Naive thymus-derived CD8-positive, alpha-beta T cell (primary cell): ENCODE data around the gene CACNA2D4. TPM values are rescaled to one million over a fixed set of nuclear protein-coding genes. Genes with fewer than 3 reads are reported as not detected.
A peak's percentile ranks its signal among the peaks of the same experiment; 100 is the strongest.

Experiments used
- ATAC-seq, 2 donors: fragments of 150-1000 bp; cut with Tn5 transposase in 1 of 2; sonication (Bioruptor Pico), chemical (Tn5 transposase) in 1 of 2; 1 replicate in 1 of 2; 2 replicates in 1 of 2; pipeline ENCODE4 v1.10.0; 2021; ENCODE audit warnings: mild to moderate bottlenecking in 2 of 2, moderate library complexity in 2 of 2
- POLR2A ChIA-PET: fragments of 350-600 bp; sonication (Branson Sonifier 250); formaldehyde crosslinking; loops from one replicate; lab custom pipeline; 2021; ENCODE audit warnings: antibody characterized with exemption; lab: Charles Lee
- DNase-seq, 10 donors: peaks; one replicate each; pipeline versions ENCODE4 v3.0.0 to v3.0.0-alpha.2; 2020 to 2022
- H3K27ac Mint-ChIP-seq, 10 donors: one replicate each; pipeline ENCODE4 v1.8.0; 2020 to 2022; ENCODE audit warnings: mild to moderate bottlenecking in 10 of 10, mixed read lengths in 10 of 10, moderate library complexity in 4 of 10, inconsistent platforms in 1 of 10
- H3K27me3 Mint-ChIP-seq, 5 donors: one replicate each; pipeline ENCODE4 v1.8.0; 2021 to 2022; ENCODE audit warnings: mixed read lengths in 5 of 5
- H3K36me3 Mint-ChIP-seq, 3 donors: one replicate each; pipeline ENCODE4 v1.8.0; 2020 to 2022; ENCODE audit warnings: mixed read lengths in 3 of 3, mild to moderate bottlenecking in 2 of 3, inconsistent platforms in 1 of 3
- H3K4me1 Mint-ChIP-seq, 4 donors: one replicate each; pipeline ENCODE4 v1.8.0; 2021 to 2022; ENCODE audit warnings: mixed read lengths in 4 of 4
- H3K4me3 Mint-ChIP-seq, 10 donors: one replicate each; pipeline ENCODE4 v1.8.0; 2020 to 2022; ENCODE audit warnings: mild to moderate bottlenecking in 10 of 10, mixed read lengths in 10 of 10, moderate library complexity in 6 of 10, inconsistent platforms in 1 of 10
- H3K9me3 Mint-ChIP-seq, 9 donors: one replicate each; pipeline ENCODE4 v1.8.0; 2020 to 2022; ENCODE audit warnings: mixed read lengths in 9 of 9, mild to moderate bottlenecking in 3 of 9, inconsistent platforms in 1 of 9, moderate library complexity in 1 of 9
- polyA plus RNA-seq, 3 donors: library from polyadenylated mRNA; unstranded; fragments of 300-500 nt; fragmentation: Illumina TruSeq; gene quantifications; one replicate each; pipeline ENCODE4 v1.2.3, GENCODE V29; 2021
- total RNA-seq, 8 experiments: library from RNA in 2 of 8; stranded (reverse) in 2 of 8; gene quantifications; one replicate each; pipeline ENCODE4 v1.2.3 and lab custom pipeline; 2021 to 2026

CACNA2D4 gene
- total and polyA plus RNA-seq, 5 experiments from 2014 or later = 2.1 to 11.5 (median 5.0) TPM

DNA sequence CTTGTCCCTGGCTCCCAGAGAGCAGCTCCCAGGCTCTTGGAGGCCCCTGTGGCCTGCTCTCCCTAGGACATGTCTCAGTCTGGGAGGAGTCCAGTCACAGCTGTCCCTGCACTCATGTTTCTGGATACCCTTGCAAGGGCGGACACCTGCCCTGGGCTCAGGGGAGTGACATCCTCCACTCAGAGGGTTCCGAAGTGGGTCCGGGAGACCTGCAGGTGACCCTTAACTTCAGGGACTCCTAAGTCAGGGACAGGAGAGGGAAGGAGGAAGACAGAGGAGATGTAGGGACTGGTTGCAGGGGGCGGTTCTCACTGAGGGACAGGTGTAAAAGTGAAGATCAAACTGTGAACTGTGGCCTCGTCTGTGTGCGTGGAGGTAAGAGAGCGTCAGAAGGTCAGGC lies 37.6 kb downstream of the CACNA2D4 start:
- Mint-ChIP-seq H3K4me1 (no peaks in the 10 kb centered on the region), H3K9me3 (no peaks in the 10 kb centered on the region), H3K4me3 (no peak overlapping the region), H3K36me3 (no peaks in the 10 kb centered on the region), H3K27me3 (peaks cover under 1 to 17% (median 5%) of the 10 kb centered on the region in 5 donors), H3K27ac (no peak overlapping the region)
- DNase-seq (peak in 1 of 10 donors; percentile 15), ATAC-seq (no peak)
- POLR2A ChIA-PET = no interaction called here

DNA sequence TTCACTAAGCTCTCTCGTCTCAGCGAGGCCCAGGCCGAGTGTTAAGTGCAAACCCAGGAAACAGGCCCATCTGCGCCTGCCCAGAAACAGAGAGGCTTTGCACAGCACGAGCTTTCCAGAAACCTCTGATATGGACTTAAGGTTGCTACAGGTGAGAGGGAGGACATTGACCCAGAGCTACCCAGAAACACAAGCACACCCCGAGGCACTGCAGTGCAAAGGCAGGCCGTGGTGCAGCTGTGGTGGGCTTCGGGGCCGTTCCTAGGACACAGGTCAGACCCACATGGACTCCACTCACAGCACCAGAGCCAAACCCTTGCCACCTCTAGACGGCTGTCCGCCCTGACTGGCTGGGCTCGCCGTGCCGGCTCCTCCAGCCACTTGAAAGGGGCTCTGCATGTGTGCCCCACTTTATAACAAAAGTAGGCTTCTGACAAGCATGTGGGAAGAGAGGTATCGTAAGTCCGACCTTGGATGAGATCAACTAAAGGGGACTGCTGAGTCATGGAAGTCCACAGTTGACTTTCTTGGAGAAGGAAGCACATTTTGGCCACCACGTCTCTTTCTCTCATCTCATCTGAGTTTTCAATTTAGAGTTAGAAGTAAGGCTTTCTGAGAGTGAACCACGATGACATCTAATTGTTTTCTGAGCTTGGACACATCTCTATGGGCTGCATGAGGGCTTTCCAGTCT lies 38.2 kb downstream of the CACNA2D4 start:
- Mint-ChIP-seq H3K9me3 (no peaks in the 10 kb centered on the region), H3K27me3 (peaks cover 0 to 17% (median 5%) of the 10 kb centered on the region in 5 donors), H3K4me3 (no peak overlapping the region), H3K27ac (no peak overlapping the region), H3K4me1 (no peaks in the 10 kb centered on the region), H3K36me3 (no peaks in the 10 kb centered on the region)
- POLR2A ChIA-PET = no interaction called here
- ATAC-seq = no peak
- peak in 1 of 10 donors; percentile 11 for DNase-seq

DNA sequence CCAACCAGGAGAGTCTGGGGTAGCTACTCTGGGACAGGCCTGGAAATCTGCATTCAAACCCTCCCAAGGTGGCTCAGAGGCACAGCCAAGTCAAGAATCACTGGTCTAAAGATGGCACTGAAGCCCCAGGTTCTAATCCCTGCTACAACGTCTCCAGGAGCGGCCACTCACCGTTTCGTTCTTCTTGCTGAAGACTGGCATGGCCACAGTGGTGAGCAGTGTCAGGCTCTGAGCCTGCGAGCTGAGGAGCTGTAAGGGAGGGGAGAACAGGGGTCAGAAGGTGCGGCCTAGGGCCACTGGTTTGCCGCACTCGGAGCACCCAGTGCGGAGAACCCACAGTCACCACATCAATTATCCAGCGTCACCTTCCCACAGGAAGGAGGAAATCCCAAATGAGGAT lies 38.8 kb downstream of the CACNA2D4 start:
- Mint-ChIP-seq H3K27me3 (peaks cover 0 to 17% (median 5%) of the 10 kb centered on the region in 5 donors), H3K36me3 (no peaks in the 10 kb centered on the region), H3K4me3 (no peak overlapping the region), H3K27ac (no peak overlapping the region), H3K4me1 (no peaks in the 10 kb centered on the region), H3K9me3 (no peaks in the 10 kb centered on the region)
- no peak for DNase-seq
- POLR2A ChIA-PET = no interaction called here
- no peak for ATAC-seq

DNA sequence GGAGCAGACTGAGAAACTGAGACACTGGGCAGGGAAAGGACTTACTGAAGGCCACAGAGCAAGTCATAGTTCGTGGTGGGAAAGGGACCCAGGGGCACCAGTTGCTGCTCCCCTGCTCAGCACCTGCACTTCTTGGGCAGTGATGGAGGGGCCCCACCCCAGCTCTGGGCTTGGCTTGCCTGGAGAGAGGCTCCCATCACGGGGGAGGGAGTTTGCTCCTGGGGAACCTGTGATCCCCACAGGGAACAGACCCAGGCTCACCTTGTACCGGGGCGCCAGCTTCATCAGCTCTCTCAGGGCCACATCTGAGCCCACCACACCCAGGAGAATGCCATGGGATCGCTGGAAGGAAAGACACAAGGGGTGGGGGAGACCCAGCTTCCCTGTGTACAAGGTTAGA lies 39.8 kb downstream of the CACNA2D4 start:
- H3K27me3 Mint-ChIP-seq = peaks cover 0 to 16% (median 5%) of the 10 kb centered on the region in 5 donors
- no peak for DNase-seq
- POLR2A ChIA-PET = no interaction called here
- no peaks in the 10 kb centered on the region for H3K9me3 Mint-ChIP-seq
- H3K4me1 Mint-ChIP-seq = no peaks in the 10 kb centered on the region
- ATAC-seq = no peak
- H3K4me3 Mint-ChIP-seq = no peak overlapping the region
- no peaks in the 10 kb centered on the region for H3K36me3 Mint-ChIP-seq
- H3K27ac Mint-ChIP-seq = no peak overlapping the region

DNA sequence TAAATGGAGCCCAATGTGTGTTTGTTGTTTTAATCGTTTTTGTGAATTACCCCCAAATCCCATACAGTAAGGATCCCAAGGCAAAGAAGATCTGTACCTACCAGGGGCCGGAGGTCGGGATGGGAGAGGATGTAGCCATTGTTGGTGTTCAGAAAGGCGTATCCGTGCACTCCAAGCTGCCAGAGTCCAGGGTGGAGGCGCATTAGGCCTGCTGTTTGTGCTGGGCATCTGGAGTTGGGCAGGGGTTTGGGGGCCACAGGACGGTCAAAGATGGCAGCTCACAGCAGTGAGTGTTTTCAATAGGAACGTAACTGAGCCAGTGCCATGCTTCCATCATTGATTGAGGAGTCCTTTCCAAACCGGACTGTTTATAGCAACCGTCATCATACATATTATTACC lies 40.2 kb downstream of the CACNA2D4 start:
- ATAC-seq (no peak), DNase-seq (peak in 1 of 10 donors; percentile 11)
- Mint-ChIP-seq H3K27me3 (peaks cover 0 to 12% (median 4%) of the 10 kb centered on the region in 5 donors), H3K4me3 (no peak overlapping the region), H3K4me1 (no peaks in the 10 kb centered on the region), H3K9me3 (no peaks in the 10 kb centered on the region), H3K27ac (no peak overlapping the region), H3K36me3 (no peaks in the 10 kb centered on the region)
- POLR2A ChIA-PET = no interaction called here

DNA sequence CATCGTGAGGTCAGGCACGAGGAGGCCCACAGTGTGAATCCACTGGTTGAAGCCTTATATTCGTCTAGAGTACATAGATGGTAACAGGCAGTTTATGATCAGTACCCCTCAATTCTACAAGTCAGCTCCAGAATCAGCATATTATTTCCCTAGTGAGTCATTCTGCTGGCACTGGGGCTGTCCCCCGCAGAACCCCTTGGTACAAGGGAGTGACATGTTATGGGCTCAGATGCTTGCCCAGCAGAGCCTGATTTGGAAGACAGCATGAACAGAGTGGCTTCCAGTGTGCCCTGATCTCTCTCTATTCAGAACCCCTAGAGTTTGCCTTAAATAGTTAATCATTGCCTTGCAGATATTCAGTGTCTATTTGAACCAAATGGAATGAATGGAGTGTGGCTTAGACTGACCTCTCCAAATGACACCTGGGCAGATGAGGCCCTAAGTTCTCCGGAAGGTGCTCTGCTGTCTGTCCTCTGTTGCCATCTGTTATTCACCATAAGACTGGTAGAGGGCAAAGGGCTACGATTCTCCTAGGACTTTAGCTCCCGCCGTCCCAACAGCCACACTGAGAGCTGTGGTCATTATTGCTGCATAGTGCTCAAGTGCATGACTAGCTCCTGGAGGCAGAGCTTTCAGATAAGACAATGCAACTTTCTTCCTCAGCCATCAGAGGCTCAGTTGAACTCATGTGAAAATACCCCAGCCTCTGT lies 41.1 kb downstream of the CACNA2D4 start:
- no peak overlapping the region for H3K4me3 Mint-ChIP-seq
- no peak for ATAC-seq
- peaks cover 0 to 11% (median 4%) of the 10 kb centered on the region in 5 donors for H3K27me3 Mint-ChIP-seq
- H3K27ac Mint-ChIP-seq = no peak overlapping the region
- no peaks in the 10 kb centered on the region for H3K4me1 Mint-ChIP-seq
- no peaks in the 10 kb centered on the region for H3K36me3 Mint-ChIP-seq
- no peaks in the 10 kb centered on the region for H3K9me3 Mint-ChIP-seq
- no peak for DNase-seq
- POLR2A ChIA-PET = no interaction called here

DNA sequence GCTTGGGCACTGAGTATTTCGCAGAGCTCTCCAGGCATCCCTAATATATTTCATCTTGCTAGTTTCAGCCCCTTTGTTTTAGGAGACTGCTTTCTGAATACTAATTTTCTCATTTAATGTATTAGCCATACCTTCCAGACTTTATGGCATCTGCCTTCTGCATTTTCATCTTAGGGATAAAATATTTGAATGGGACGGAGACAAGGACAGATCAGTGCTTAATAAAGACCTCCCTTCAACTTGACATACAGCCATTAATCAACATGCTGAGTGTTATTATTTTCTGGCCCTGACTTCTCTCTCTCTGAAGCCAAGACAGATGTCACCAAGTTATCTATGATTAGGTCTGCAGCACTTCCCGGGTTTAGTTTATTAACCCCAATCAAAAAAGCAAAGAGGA lies 42.4 kb downstream of the CACNA2D4 start:
- H3K9me3 Mint-ChIP-seq = peaks cover 0 to 5% (median 0%) of the 10 kb centered on the region in 9 donors
- no peak for ATAC-seq
- peaks cover 0 to 11% (median 4%) of the 10 kb centered on the region in 5 donors for H3K27me3 Mint-ChIP-seq
- no peak overlapping the region for H3K4me3 Mint-ChIP-seq
- no peak overlapping the region for H3K27ac Mint-ChIP-seq
- POLR2A ChIA-PET = interaction anchor here (0.6 kb wide), 1 partner anchor 1337 kb away, joined by 3 read pairs; no protein-coding TSS in a partner anchor
- H3K36me3 Mint-ChIP-seq = no peaks in the 10 kb centered on the region
- DNase-seq = no peak
- peaks cover 0 to 3% (median 0%) of the 10 kb centered on the region in 4 donors for H3K4me1 Mint-ChIP-seq

DNA sequence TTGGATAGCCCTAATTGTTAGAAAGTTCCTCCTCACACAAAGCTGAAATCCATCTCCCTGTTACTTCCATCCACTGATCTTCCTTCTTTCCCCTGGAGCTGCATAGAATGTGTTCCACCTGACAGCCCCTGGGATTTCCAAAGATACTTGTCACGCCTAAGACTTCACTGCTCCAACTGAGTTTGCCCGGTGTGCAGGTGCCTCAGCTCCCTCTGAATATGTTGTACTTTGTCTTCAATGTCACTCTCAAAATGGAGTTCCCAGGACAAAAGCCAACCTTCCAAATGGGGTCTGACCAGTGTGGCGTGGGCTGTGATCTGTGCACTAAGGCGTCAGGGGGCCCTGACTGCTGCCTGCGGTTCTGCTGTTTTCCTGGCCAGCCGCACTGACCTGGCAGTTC lies 42.8 kb downstream of the CACNA2D4 start:
- DNase-seq (no peak), ATAC-seq (no peak)
- POLR2A ChIA-PET = interaction anchor here (0.6 kb wide), 1 partner anchor 1336 kb away, joined by 3 read pairs; no protein-coding TSS in a partner anchor
- Mint-ChIP-seq H3K4me3 (no peak overlapping the region), H3K4me1 (peaks cover 0 to 5% (median 0%) of the 10 kb centered on the region in 4 donors), H3K36me3 (no peaks in the 10 kb centered on the region), H3K9me3 (peaks cover 0 to 10% (median 0%) of the 10 kb centered on the region in 9 donors), H3K27ac (no peak overlapping the region), H3K27me3 (peaks cover 0 to 11% (median 4%) of the 10 kb centered on the region in 5 donors)

DNA sequence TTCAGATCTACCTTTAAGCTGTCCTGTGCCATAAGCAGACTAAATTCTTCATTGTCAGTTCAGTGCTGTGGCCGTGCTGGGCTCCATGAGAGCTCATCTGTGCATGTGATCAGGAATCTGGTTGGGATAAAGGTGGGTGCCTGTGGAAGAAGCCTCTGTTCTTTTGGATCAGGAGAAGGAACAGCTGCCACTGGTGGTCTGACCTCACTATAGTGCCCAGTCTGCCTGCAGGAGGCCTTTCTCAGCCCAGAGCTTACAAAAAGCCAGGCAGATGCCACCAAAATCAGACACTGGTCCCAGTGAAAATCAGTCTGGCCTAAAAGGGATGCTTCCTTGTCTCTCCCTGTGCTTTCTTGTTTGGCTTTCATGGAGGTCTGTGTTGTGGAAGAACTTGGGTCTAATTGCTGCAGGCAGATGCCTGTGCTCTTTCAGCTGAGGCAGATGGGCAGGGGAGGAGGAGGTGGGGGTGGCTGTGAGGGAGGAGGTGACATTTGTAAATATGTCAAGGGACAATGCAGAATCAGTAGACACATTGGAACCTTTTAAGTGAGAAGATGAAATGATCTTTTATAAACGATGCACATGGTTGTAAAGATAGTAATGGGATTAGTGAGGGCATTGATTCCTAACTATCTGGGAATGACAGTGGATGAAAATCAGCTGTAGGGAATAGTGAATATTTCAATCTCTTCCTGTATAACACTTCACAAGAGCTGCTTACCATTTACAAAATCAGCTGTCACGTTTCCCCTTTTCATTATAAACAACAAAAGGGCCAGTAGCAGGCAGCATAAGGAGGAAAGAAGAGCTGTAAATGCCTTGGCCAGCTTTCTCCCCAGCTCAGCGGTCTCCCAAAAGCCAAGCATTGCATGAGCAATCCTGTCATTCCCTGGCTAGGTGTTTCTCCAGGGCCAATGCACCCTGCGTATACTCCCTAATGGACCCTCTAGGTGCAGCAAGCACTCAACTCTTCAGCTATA lies 44.6 kb downstream of the CACNA2D4 start:
- ATAC-seq (no peak), DNase-seq (no peak)
- peaks cover 0 to 5% (median 0%) of the 10 kb centered on the region in 4 donors for H3K4me1 Mint-ChIP-seq
- no peak overlapping the region for H3K4me3 Mint-ChIP-seq
- peaks cover 5 to 24% (median 7%) of the 10 kb centered on the region in 5 donors for H3K27me3 Mint-ChIP-seq
- POLR2A ChIA-PET = no interaction called here
- peak overlapping the region in 2 of 10 donors; percentile 37 to 58 for H3K27ac Mint-ChIP-seq
- H3K9me3 Mint-ChIP-seq = peaks cover 0 to 15% (median 0%) of the 10 kb centered on the region in 9 donors
- H3K36me3 Mint-ChIP-seq = peaks cover 0 to 6% (median 3%) of the 10 kb centered on the region in 3 donors

DNA sequence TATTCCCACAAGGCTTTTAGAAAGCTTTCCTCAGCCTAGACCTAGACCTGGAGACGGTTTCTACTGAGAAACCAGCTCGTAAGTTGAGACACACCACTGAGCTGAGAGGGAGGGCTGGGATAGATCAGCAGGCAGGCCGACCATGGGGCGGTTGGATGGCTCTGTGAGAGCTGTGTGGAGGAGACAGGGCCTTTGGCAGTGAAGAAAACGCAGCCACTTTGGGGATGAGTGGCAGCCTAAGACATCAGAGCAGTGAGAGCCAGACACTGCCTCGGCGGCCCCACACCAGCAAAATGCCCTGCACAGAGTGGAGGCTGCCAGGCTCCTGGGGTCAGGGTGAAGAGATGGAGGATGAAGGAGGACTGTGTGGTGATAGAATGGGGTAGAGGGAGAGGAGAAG lies 46.0 kb downstream of the CACNA2D4 start:
- no peak overlapping the region for H3K4me3 Mint-ChIP-seq
- peaks cover 0 to 15% (median 4%) of the 10 kb centered on the region in 9 donors for H3K9me3 Mint-ChIP-seq
- POLR2A ChIA-PET = no interaction called here
- ATAC-seq (no peak), DNase-seq (no peak)
- peaks cover 0 to 6% (median 3%) of the 10 kb centered on the region in 3 donors for H3K36me3 Mint-ChIP-seq
- no peak overlapping the region for H3K27ac Mint-ChIP-seq
- peaks cover 0 to 5% (median 0%) of the 10 kb centered on the region in 4 donors for H3K4me1 Mint-ChIP-seq
- H3K27me3 Mint-ChIP-seq = peaks cover 9 to 37% (median 13%) of the 10 kb centered on the region in 5 donors

DNA sequence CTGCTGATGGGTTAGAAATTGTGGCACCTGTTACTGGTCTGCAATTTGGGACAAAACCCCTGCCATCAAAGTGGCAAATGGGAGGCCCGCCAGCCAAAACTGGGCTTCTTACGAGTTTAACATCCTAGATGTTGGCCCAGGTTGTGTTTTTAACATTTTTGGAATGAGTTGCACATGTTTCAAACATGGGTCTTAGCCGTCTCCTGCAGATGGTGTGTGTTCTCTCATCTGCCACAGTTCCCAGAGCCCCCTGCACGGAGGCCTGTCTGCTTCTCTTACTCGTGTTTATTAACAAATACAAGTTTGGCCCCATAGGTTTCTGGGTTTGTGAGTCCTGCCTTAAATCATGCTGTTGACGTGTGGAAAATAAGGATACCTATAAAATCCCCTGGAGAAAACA lies 46.5 kb downstream of the CACNA2D4 start:
- peaks cover 0 to 15% (median 4%) of the 10 kb centered on the region in 9 donors for H3K9me3 Mint-ChIP-seq
- peaks cover 0 to 5% (median 0%) of the 10 kb centered on the region in 4 donors for H3K4me1 Mint-ChIP-seq
- H3K36me3 Mint-ChIP-seq = peaks cover 0 to 6% (median 3%) of the 10 kb centered on the region in 3 donors
- no peak overlapping the region for H3K4me3 Mint-ChIP-seq
- ATAC-seq (no peak), DNase-seq (no peak)
- H3K27ac Mint-ChIP-seq = no peak overlapping the region
- H3K27me3 Mint-ChIP-seq = peaks cover 11 to 41% (median 15%) of the 10 kb centered on the region in 5 donors
- POLR2A ChIA-PET = no interaction called here
